Globus pallidus (tissue), 1 donor: ENCODE results near the gene ARHGAP15.

Source experiments
- DNase-seq: peaks from one replicate; pipeline ENCODE4 v3.0.0-alpha.2; 2015; ENCODE audit warnings: low spot score

The ARHGAP15 gene

DNA sequence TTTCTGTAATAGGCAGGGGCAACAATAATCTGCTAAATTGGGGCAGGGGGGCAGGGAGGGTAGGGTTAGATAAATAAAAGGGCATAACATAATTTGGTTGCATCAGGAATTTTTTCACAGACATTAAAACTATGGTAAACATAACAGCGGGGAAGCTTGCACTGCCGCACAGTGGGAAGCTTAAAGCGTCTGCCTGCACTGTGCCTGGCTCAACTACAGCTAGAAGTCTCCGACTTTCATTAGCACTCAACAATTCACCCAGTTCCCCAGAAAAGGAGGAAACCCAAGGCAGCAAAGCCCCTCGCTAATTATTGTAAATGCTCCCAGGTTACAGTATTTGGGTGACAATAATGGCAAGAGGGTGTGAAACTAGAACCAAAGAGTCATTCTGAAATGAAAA is 562.9 kb downstream of the ARHGAP15 start:
- no peak for DNase-seq

DNA sequence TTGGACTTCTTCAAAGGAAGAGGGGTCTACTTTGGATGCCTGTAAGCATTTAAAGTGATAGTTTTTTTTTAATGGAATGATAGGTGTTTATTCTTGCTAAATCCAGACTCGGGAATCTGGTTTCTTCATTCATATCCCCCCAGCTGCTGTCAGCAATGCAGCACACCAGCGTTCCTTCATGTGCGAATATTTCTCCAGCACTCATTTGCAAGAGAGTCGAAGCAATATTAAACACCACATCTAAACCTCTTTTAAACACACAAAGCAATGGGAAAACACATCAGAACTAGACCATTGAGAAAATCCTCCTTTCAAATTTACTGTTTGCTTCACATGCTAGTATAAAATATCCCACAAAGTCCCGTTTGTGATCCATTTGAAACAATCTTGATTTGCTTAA is 563.7 kb downstream of the ARHGAP15 start:
- DNase-seq: no peak

DNA sequence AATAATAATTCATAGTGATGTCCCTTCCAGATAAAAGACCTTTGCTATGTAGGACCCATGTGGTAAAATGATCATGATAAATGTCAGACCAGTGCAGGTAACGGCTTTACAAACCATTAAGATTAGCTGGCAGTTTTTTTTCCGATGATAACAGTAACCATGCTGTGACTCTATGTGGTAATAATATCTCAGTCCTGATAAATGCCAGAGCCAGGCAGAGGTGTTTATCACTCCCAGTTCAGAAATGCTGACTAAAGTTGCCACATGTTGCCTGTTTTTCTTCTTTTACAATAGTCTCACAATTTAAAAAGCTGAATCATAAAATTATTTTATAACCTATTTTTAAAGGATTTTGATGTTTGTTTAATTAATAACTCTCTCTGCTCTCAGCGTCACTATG is 565.1 kb downstream of the ARHGAP15 start:
- no peak for DNase-seq

DNA sequence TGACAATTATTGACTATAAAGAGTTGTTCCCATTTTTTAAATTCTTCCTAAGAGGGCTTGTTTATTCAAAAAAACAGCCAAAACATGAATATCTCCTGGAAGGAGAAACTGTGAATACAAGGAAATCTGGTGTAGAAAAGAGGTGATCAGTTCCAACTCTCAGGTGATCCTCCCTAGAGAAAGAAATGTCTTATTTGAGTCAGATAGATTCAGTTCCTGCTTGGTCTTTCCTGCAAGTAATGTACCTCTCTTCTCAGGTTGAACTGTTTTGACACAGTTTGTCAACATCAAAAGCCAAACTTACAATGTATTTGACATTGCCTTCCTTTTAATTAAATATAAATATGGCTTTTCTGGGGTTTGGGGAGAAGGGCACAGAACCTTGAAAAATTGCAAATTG is 567.4 kb downstream of the ARHGAP15 start:
- DNase-seq: no peak

DNA sequence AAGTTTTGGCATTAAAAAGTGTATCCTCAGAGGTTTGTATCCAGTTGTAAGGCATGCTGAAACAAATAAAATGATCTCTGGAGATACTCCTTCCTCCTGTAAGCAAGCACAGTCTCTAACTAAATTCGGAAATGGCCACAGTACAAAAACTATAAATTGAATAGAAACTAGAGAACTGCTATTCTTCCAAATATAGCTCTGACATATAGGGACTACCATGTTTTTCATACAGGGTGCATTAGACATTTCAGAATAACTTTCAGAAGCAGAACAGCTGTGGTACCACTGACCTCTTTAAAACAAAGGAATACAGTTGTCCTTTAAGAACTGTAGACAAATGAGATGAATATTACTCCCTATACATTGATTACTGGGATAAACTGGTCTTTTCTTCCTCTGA is 568.5 kb downstream of the ARHGAP15 start:
- no peak for DNase-seq

DNA sequence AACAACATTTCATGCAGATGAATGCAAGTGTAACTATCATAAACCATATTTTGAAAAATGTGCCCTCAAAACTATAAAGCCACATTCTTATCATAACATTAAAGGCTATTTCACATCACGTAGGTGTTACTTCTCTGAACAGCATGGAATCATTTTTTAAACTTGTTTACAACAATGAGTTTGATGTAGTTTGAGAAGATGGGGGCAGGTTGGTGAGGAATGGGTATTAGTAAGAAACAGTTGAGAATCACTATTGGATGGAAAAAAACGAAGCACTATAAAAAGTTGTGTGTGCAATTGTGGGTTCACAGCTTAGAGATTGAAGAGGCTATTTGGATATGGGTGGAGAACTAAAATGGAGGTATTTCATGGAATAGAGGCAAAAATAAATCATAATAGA is 569.1 kb downstream of the ARHGAP15 start:
- no peak for DNase-seq

DNA sequence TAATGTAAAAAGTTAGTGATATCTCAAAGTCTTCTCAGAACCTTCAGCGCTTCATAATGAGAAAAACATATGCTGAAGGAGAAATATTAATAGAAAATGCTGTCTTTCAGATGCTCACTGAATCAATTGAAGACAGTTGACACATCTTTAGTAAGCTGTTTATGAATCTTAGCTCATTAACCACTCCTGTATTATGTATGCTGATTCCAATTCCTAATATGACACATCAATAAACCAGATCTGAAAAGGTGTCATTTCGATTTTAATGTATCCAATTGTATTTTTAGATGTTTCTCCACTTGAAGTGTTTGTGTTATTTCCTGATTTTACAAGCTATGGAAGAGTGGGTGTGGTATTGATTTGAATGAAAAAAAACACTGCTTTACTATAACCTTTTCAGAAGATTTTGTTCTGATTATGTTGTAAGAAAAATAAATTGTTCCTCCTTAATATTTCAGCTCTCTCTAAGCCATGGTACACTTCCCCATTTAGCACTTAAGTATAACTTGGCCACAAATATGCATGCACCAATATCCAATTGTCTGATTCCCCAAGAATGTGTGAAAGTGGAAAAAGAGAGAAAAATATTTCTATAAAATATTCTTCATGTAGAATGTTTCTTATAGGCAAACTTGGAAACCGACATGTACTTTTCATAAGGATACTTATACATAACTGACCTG is 569.8 kb downstream of the ARHGAP15 start:
- DNase-seq: no peak

DNA sequence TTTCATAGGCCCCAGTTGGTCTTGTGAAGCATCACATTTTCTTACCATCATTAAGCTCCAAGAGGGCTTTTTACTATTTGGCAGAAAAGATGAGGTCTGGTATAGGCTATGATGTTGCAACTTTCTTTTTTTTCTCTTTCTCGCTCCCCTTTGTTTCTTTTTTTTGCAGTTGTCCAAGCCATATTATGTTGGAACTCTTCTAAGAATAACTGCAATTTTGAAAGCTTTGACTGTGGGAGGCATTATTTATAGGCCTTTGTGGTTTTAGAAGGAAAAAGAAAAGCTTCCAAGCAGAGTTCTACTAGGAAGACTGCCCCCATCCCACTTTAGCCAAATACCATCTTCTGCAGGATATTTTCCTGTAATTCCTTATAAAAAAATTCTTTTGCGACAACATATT is 571.6 kb downstream of the ARHGAP15 start:
- DNase-seq: no peak

DNA sequence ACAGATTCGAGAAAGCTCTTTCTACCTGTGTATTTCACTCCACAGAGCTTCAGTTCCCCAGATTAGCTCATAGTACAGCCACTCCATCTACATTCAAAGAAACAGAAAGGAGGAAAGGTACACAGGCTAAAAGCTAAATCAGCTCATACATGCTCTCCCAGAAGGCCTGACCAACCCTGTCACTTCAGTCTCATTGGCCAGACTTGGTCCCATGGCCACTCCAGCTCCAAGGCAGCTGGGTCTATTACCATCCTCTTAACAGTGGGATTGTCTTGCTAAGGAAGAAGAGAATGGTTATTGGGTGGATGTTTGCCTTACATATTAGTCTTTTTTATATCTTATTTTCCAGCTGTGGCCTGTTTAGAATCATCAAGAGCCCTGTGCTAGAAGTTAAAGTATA is 572.6 kb downstream of the ARHGAP15 start:
- DNase-seq: no peak

DNA sequence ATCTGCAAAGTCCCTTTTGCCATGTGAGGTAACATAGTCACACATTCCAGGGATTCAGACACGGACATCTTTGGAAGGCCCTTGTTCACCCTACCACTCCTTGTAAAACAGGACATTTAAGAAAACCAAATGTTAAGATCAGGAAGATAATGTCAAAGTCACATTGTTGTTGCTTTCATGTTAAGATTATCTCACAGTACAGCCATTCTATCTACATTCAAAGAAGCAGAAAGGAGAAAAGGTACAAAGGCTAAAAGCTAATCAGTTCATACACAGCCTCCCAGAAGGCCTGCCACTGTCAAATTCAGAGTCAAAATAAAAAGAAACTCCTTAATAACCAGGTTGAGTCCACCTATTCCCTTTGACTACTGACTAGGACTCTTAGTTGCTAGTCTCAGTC is 573.7 kb downstream of the ARHGAP15 start:
- DNase-seq: no peak

DNA sequence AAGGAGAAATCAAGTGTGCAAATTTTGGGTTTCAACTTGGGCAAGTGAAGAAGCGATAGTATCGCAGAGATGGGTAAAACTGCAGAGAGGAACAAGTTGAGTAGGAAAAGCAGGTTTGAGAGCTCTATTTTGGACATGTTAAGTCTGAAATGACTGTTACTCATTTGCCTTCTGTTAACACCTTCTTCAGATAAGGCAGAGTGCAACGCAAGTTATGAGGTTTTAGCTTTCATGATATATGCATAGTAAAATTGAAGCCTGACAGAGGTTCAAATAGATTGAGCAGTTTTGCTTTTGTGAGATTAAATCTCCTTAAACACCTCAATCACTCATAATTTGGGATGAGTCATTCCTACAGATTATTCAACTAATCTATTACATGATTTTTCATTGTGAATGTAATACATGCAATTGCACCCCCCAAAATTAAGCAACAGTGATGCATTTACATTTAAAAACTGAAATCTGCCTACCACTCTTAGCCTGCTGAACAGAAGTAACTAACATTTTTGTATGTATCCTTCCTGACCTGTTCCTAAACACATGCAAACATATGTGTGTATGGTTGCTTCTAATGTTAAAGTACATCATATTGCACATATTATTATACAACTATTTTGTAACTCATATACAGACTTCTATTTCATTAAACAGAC is 575.4 kb downstream of the ARHGAP15 start:
- no peak for DNase-seq

DNA sequence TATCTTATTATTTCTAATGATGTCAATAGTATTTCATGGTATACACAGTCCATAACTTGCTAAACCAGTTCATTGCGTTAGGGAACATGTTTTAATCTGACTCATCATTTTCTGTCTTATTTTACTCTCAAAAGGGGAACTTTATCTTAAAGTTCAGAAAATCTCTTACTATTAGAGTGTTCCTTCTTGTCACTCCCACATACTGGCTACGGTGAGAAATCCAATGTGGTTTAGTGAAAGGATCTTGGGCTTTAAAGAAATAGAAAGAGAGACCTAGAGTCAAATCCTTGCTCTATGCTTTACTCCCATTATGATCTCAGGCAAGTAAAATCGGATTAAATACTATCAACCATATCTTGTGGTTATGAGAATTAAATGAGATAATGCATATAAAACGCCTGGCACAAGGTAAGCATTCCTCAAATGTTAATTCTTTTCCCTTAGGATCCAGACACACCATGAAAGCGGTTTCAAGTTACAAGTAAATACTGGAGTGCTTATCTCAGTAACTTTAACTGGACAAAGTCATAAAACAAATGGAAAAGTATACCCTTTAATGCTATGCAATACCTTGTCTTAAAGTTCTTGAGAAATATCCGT is 576.0 kb downstream of the ARHGAP15 start:
- DNase-seq: no peak

DNA sequence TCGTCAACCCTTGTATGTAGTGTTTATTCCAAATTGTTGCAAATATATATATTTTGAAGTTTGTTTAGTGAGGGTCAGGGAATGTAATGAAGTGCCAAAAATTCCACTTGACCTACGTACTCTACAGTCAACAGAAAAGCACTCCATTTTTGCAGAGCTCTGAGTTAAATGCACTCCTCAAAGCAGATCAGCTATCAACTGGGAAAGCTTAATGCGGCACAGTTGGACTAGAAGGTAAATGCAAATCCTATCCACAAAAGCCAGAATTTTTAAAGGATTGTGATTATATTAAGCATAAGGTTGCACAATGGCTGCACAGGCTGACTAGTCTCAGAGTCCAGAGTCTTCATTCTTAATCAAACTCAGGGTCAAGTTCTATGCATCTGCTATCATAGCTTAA is 577.1 kb downstream of the ARHGAP15 start:
- DNase-seq: no peak

DNA sequence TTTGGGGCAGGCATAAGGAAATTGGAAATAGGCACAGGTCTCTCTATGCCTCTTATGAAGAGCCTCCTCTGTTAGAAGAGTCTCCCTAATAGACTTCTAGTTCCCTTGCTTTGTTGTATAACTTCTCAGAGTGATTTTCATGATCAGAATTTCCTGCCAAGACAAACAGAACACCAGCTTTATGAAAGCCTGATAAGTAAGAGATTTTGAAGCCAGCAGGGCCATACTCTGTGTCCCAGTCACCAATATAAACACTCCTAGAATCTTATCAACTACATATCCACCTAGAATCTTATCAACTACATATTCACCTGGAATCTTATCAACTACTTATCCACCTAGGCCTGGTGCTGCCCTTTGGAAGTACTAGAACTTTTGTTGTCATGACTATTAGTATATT is 579.5 kb downstream of the ARHGAP15 start:
- no peak for DNase-seq

DNA sequence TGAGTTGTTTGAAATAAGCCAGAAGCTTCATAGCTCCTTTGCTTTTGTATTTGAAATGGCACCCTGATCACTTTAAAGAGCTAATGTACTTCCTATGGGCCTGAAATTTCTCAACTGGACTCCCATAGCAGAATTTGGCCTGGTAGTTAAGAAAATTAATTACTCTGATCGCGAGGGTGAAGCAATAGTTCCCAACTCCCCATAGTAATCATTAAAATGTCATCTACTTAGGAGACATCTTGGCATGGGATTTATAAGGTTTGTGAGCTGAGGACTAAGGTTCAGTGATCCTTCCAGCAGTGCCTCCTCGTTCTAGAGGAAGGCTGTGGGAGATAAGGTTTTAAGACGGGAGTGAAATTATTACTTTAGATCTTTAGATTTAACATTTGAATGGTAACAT is 581.0 kb downstream of the ARHGAP15 start:
- no peak for DNase-seq

DNA sequence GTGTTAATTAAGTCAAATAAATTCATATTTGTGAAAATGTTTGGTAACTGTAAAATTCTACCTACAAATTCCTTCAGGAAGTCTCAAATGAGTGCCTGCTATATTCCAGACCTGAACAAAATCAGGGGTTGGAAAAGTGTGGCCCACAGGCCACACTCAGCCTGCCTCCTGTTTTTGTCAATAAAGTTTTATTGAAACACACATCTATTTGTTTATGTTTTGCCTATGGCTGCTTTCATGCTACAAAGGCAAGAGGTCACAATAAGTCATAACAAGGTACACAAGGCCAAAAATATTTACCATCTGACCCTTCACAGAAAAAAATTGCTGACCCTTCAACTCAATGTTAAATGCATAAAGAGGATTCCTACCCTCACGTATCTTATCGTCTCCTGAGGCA is 581.7 kb downstream of the ARHGAP15 start:
- DNase-seq: no peak

DNA sequence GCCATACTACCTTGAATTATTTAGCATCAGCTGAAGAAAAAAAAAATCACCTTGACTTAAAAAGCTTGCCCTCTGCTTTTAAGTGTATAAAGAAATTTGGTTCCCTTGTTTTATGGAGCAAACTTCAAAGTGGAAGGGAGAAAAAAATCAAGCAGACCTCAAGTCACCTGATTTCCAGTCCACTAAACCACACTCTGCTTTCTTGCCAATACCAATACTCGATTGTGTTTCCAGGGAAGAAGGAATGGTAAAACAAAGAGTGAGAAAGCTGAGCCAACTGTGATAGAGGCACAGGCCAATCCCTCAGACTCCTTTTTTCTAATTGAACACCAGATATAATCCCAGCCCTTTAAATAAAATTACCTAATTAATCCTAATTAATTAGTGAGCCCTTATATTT is 587.3 kb downstream of the ARHGAP15 start:
- no peak for DNase-seq

DNA sequence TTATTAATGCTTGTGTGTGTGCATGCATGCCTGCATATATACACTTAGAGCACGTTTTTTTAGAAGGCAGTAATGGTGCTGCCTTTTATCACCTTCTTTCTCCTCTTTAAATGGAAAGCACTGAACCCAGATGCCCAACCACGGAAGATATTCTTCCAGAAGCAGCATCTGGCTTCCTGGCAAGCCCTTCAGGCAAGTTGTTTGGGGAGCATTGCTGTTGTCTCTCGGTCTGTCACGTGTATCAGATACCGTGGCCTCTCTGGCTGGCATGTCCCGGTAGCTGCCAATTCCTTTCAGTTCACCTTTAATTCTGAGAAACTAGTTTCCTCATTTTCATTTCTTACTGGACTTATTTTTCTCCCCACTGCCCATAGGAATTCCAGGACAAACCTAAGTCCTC is 587.8 kb downstream of the ARHGAP15 start:
- DNase-seq: peak; percentile 3

DNA sequence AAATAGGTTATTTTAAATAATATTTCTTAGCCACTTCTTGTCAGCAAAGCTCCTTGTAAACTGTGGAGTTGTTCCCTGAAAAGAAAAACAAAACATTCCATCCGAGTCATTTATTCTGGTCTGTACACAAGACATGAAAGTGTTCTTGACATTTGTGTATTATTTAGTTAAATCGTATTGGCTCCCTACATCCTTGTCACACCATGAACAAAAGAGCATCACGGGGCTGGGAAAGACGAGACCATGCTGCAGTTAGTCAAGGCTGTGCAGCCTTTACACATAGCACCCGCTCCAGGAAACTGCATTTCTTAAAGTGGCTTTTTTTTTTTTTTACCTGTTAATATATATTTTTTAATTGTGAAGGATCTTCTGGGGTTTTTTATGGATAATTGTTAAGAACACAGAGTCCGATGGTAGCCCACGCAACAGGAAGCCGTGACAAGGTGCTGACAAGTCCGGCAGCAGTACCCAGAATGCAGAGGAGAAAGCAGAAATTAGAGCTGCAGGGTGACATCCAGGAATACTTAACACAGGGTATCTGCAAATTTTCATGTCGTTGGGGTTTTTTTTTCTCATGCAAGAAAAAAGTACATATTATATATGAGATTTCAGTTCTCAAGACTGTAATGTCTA is 588.4 kb downstream of the ARHGAP15 start:
- no peak for DNase-seq

DNA sequence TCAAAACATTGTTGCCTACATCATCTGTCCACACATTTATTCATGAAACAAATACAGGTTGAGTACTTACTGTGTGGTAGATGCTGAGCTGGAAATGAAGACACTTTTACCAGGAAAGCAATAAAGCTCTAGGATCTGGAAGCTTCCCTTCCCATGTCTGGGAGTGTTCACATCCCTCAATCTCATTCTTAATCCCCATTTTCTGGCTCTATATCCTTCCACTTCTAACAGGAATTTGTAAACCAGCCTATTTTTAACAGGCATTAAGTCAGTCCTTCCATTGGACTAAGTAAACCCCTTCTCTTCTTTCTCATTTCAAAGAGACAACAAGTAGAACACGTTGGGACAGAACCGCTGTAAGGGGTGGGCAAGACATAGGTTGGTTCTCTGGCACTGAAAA is 589.5 kb downstream of the ARHGAP15 start:
- no peak for DNase-seq

DNA sequence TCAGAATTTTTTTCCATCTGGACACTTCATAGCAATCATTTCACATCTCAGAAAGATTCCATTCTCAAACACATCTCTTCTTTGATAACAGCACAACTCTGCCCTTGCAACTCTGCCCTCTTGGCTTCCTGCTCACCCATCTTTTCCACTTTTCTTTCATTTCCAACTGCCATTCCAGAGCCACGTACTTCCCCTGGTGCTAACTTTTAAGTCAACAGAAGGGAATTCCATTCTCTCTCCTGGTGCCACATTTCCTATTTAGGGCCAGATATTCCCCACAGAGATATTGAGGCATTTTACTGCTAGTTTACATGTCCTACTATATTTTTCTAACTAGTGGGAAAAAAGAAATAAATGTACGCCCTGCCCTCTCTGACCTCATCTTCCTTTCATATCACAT is 590.2 kb downstream of the ARHGAP15 start:
- no peak for DNase-seq

DNA sequence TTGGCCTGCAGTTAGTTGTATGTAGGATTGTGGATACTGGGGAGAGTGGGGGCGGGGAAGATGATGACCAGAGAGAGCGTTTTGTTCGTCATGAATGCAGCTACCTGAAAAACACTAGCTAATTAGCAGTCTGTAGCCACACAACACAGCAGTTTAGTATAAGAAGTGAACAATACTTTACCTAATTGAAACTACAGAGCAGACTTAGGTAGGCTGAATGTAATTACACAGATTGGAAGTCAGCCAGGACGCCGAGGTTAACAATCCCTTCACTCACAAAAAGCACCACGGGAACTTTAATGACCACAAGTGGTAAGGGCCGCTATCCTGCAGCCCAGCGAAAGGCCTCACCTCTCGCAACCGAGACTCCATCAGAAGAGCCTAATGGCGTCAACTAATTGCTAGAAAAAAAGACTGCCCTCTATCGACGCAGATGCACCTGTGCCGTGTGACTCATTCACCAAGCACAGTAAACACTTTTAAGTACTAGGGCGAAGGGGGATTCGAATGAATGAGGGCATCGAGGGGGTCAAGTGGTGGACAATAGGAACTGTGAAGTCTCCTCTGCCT is 591.0 kb downstream of the ARHGAP15 start:
- no peak for DNase-seq

DNA sequence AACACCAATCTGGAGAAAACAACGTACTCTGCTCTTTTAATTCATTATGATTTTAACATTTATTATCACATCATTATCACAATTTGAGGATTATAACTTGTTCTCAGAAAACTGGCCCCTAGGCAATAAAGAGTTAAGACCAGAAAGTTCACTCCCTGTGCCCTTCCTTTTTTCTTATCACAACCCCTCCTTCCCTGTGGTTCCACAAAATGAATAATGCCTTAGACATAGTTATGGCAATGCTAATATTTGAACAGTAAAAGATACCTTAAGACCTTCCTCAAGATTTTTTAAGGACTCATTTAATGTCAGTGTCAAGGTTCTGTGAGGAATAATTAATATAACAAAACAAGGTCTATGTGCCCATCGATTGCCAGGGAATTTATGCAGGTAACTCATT is 596.2 kb downstream of the ARHGAP15 start:
- DNase-seq: no peak
